SK-N-MC (cell line): ENCODE data around the gene GLRB.

Experiments
- EZH2 ChIP-seq: fragments of 200-600 bp; sonication (generic); IDR thresholded peaks from one replicate; pipeline ENCODE4 v1.6.1; 2017; ENCODE audit warnings: antibody characterized with exemption
- POLR2AphosphoS5 ChIP-seq: IDR thresholded peaks from 2 replicates; pipeline ENCODE4 v1.6.1; 2012; ENCODE audit warnings: mild to moderate bottlenecking, low read depth, low read length, borderline replicate concordance

- TF ChIP-seq EZH2 (no peak), POLR2AphosphoS5 (no peak)
Measured at GRCh38 chr4:157184300-157184699, 108.3 kb downstream of the GLRB start.
